ENCODE data around the gene RNF217.
"Not testable (repeated sequence)": the region's sequence is repeated elsewhere in the genome, so short reads cannot be mapped to it uniquely, and the experiment has no call there.

The RNF217 gene

DNA sequence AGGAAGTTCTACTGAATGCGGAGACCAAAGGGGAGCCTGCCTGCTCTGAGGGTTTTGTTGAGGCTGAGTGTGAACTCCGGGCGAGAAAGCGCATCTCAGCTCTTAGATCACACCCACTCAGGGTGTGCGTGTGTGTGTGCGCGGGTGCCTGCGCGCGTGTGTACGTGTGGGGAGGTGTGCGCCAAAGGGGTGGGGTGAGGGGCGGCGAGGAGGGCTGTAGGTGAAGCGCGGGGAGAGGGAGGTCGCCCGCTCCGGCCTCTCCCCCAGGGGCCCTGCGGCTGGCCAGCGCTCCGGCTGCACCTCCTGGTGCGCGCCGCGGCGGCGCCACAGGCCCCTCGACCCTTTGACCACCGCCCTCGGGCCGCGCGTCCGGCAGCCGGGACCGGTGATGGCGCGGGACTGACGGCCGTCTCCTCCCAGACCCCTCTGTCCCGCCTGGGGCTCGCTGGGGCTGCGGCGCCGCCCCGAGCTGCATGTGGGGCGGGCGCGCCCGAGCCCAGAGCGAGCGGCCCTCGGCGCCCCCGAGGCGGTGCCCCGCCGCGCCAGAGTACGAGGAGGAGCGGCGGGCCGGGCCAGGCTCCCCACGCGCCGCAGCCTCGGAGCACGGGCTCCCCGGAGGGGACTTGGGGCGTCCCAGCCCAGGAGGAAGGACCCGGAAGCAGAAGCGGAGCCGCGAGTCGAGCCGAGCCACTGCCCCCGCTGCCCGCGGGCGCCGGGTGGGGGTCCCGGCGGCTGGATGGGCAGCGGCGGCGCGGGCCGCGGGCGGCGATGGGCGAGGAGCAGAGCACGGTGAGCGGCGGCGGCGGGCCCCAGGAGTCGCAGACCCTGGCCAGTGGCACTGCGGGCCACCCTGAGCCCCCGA, at the start of gene RNF217:
RNF217 (plus strand) TSS at position 661 of the 862 bp plus-strand sequence; CDS start at position 769, 108 bp downstream.
- no peak for DNase-seq

DNA sequence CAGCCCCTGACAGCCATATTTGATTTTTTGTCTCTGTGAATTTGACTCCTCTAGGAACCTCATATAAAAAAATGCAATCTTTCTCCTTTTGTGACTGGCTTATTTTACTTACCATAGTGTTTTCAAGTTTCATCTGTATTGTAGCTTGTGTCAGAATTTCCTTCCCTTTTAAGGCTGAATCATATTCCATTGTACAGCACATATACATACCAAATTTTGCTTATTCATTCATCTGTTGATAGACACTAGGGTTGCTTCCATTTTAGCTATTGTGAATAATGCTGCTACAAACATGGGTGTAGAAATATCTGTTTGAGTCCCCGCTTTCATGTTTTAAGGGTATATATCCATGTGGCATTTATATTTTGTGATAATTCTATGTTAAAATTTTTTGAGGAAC, 49.2 kb upstream of the RNF217 start:
- DNase-seq = no peak

DNA sequence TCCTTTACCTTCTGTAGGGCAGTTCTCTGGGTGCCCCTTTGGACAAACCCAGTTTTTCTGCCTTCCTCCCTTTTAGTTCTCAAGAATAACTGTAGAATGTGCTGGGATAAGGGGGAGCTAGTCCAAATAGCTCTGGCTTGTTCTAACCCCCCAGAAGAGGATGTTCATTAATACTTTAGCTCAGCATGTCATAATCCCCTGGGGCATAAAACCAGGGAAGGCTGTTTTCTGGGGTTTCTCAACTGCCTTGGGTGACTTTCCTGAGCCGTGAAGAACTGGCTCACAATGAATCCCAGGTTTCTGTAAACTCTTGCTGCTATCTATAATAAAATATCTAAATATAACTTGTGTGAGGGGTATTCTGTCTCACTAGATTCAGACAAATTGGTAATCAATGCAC, 44.5 kb upstream of the RNF217 start:
- DNase-seq = no peak

DNA sequence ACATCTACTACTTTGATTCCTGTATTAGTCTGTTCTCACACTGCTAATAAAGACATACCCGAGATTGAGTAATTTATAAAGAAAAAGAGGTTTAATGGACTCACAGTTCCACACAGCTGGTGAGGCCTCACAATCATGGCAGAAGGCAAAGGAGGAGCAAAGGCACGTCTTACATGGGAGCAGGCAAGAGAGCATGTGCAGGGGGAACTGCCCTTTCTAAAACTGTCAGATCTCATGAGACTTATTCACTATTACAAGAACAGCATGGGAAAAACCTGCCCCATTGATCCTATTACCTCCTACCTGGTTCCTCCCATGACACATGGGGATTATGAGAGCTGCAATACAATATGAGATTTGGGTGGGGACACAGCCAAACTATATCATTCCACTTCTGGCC, 42.5 kb upstream of the RNF217 start:
- not testable (repeated sequence) for DNase-seq

DNA sequence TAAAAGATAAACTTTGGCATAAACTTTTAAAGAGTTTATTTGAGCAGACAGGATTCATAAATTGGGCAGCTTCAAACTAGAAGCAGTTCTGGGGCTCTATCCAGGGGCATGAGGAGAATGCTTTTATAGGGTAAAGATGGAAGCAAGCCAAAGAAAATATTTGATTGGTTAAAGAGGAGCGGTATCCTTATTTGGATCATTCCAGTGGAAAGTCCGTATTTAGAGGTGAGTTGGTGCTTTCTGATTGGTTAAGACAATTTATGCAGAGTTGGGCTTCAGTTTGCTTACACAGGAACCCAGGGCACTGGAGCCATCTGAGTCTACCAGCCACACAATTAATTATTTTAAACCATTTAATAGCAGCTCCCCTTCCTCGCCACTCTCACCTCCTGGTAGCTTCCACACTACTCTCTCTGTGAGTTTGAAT, 37.9 kb upstream of the RNF217 start:
- no peak for DNase-seq

- no peak for DNase-seq
Measured at GRCh38 chr6:124926435-124926834, 35.8 kb upstream of the RNF217 start.

DNA sequence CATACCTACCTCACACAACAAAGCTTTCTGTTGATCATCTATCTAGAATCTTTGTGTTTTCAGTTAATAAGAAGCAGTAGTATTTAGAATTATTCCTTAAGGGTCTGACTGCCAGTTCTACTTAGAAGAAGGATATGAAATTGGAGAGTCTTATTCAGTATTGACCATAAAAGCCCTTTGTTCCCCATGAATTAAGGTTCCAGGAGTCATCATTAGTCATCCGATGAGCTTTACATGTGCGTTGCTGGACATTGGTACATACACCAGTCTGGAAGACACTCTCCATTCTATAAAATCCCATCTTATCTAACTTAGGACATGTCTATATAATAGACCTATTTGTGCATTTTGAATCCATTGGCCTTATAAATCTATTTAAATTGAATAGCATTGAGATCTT, 34.4 kb upstream of the RNF217 start:
- no peak for DNase-seq

DNA sequence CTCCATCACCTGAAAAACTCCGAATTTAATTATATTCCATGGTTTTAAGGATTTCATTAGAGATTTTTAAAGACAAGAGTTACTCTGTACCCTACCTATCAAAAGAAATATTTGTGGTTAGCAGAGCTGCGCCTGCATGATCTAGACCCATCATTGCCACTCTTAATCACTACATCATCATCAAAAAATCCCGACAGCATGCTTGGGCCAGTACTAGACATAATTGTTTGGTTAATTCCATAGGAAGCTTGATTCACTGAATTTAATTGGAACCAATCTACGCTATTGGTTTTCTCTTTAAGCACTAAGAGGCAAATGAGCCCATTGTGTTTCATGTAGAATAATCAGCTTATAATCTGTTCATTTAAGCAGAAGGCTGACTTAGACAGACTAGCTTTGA, 33.4 kb upstream of the RNF217 start:
- no peak for DNase-seq

DNA sequence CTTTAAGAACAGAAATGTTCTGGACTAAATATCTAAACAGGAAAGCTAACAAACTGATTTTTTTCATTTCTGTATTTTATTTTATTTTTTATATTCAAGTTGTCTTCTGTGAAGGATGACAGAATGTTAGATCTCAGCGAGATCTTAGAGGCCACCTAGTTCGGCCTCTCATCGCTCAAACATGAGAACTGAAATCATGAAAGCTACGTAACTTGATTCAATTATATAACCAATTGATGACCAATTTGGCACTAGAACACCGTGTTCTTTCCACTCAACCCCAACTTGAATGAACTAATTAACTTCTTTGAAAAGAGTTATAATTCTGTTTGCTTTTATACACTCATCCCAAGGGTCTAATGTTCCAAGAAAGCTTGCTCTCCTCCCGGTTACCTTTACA, 24.6 kb upstream of the RNF217 start:
- no peak for DNase-seq

- DNase-seq = no peak
Measured at GRCh38 chr6:124941259-124941658, 21.0 kb upstream of the RNF217 start.

GRCh38 chr6:124943658-124944057, 18.6 kb upstream of the RNF217 start:
- DNase-seq = no peak

DNA sequence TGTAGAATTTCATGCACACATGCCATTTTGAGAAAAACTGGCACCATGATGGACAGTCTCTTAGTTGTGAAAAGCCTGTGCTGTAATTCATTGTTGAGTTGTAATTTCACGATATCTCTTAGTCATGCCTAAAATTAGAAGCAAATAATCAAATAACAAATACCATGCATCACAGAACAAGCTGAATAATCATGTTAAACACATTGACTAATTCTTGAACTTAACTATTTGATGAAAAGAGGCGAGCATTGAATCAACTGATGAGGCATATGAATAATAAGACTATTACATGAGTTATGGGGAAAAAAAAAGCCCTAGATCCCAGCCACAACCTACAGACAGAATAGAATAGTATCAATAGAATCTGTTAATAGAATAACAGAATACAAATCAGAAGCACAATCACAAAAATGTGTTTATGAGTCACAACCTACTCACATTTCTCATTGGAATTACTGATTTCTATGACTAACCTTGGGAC, 14.2 kb upstream of the RNF217 start:
- no peak for DNase-seq

DNA sequence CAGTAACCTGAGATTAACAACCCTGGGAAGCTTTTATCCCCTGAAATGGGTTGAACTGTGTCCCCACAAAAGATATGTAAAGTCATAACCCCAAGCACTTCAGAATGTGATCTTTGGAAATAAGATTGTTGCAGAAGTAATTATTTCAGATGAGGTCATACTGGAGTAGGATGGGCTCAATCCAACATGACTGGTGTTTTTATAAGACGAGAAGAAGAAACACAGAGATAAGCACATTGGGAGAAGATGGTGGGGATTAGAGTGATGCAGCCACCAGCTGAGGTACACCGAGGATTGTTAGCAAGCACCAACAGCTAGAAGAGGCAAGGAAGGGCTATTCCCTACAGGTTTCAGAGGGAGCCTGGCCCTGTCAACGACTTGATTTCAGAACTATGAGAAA, 12.5 kb upstream of the RNF217 start:
- DNase-seq = no peak

DNA sequence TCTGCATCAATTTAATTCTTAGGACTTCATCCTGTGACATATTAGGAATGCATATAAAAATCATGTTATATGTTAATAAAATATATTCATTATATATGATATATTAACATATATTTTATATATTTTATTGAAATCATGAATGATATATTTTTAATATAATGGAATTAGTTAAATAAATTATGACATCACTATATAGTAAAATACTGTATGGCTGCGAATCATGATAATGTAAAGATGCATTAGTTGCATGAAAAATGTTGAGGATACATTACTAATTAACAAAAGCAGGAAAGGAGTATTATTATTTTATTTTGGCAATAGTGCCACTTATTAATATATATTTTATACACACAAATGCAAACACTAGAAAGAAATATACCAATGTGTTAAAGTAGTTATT, 8.4 kb upstream of the RNF217 start:
- DNase-seq = no peak

GRCh38 chr6:124955108-124955856, 7.0 kb upstream of the RNF217 start:
- no peak for DNase-seq

DNA sequence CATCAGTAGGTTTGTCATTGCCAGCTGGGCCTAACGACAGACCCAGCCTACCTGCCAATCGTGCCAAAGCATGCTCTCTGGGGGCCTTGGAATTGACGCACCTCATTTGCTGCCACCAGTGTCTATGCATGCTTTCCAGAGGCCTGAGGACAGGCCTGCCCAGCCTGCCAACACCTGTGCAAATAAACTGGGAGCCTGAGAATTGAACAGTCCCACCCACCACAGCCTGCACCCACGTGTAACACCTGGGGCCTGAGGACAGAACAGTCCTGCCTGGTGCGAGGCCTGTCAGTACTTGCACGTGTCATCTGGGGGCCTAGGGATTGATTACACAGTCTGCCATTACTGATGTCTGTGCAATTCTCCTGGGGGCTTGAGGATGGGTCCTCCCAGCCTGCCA, 6.2 kb upstream of the RNF217 start:
- no peak for DNase-seq

DNA sequence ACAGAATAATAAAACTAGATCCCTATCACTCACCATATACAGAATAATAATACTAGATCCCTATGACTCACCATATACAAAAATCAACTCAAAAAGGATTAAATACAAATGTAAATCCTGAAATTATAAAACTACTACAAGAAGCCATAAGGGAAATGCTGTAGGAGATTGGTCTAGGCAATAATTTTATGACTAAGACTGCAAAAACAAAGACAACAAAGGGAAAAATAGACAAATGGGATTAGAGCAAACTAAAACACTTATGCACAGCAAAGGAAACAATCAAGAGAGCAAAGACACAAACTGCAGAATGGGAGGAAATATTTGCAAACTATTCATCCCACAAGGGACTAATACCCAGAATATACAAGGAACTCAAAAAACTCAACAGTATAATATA, 4.1 kb upstream of the RNF217 start:
- DNase-seq = no peak

DNA sequence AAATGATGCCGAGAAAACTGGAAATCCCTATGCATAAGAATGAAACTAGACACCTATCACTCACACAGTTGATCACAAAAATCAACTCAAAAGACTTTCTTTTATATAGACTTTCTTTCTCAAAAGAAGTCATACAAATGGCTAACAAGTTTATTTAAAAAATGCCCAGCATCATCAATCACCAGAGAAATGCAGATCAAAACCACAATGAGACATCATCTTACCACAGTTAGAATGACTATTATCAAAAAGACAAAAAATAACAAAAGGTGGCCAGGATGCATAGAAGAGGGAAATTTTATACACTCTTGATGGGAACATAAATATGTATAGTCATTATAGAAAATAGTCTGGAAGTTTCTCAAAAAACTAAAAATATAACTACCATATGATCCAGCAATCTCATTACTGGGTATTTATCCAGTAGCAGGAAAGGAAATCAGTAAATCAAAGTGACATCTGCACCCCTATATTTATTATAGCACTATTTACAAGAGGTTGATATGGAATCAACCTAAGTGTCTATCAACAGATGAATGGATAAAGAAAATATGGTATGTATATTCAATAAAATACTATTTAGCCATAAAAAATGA, 3.4 kb upstream of the RNF217 start:
- DNase-seq = no peak

GRCh38 chr6:124960757-124961463, 1.3 kb upstream of the RNF217 start:
- no peak for DNase-seq

DNA sequence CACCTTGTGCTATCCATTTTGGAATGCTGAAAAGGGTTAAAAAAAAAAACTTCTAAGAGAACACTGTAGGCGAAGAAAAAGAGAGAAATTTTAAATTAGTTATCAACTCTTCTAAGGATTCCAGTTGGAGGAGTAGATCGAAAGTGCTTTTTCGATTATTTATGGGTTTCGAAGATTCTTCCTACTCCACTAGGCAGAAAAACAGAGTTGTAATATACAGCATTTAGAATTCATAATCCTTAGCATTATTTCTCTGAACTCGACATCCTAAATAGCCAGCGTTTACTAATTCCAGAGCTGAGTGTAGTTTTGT, 817 bp upstream of the RNF217 start:
- no peak for DNase-seq

DNA sequence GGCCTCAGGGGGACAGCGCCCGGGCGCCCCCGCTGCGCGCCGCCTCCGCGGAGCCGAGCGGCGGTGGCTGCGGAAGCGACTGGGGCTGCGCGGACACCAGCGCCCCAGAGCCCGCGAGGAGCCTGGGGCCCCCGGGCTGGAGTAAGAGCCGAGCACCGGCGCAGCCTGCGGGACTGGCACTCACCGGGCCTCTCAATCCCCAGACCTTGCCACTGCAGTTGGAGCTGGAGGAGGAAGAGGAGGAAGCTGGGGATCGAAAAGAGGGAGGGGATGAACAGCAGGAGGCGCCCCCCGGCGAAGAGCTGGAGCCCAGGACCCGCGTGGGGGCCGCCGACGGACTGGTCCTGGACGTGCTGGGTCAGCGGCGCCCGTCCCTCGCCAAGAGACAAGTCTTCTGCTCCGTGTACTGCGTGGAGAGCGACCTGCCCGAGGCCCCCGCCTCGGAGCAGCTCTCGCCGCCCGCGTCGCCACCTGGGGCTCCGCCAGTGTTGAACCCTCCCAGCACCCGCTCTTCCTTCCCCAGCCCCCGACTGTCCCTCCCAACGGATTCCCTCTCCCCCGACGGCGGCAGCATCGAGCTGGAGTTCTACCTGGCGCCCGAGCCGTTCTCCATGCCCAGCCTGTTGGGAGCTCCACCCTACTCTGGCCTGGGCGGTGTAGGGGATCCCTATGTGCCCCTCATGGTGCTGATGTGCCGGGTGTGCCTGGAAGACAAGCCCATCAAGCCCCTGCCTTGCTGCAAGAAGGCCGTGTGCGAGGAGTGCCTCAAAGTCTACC, 590 bp downstream of the RNF217 start:
- no peak for DNase-seq

DNA sequence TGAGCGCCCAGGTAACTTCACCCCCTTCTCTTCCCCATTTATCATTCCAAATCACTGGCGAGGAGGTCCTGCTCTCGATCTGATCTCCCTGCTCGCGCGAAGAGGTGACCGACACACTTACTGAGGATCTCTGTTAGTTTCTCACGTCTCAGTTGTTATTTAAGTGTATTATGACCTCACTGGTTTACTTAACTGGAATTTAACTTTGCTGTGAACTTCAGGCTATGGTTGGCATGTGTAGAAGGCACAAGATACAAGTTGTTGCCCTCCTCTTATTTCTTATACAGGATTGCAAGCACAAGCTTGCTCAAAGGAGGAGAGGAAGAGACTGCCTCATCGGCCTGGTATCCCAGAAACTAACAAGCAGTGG, 1.2 kb downstream of the RNF217 start:
- DNase-seq = no peak

Data from NCI-H2081 treated with DMSO at 0.1 percent for 48 hours (cell line).